GM12873 (cell line): Measurements from ENCODE around the gene CHRNB2.

Source experiments
- TF ChIP-seq, protein P1 (sequence below): IDR thresholded peaks from 2 replicates; pipeline ENCODE4 v1.5.1; 2012; ENCODE audit warnings: low read depth, mild to moderate bottlenecking, moderate library complexity, low read length, control low read depth; ENCODE audit not compliant: insufficient read depth; ENCODE audit errors: missing control alignments

CHRNB2 gene

DNA sequence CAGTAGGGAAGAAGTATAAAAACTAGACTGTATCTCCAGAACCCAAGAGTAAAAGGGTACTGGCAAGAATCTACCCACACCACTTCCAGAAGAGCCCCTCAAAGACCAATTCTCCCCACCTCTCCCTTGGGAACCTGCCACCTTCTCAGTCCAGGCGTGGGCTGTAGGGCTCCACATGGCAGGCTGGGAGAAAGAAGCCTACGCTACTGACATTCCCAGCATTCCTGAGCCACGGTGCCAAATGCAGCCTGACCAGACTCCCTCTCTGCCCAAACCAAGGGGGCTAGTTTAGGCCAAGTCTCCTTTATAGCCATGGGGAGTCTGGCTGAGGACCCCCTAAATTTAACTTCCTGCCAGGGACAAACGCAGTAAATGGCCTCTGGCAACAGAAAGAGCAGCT is 11.2 kb upstream of the CHRNB2 start:
- TF ChIP-seq, protein P1, sequence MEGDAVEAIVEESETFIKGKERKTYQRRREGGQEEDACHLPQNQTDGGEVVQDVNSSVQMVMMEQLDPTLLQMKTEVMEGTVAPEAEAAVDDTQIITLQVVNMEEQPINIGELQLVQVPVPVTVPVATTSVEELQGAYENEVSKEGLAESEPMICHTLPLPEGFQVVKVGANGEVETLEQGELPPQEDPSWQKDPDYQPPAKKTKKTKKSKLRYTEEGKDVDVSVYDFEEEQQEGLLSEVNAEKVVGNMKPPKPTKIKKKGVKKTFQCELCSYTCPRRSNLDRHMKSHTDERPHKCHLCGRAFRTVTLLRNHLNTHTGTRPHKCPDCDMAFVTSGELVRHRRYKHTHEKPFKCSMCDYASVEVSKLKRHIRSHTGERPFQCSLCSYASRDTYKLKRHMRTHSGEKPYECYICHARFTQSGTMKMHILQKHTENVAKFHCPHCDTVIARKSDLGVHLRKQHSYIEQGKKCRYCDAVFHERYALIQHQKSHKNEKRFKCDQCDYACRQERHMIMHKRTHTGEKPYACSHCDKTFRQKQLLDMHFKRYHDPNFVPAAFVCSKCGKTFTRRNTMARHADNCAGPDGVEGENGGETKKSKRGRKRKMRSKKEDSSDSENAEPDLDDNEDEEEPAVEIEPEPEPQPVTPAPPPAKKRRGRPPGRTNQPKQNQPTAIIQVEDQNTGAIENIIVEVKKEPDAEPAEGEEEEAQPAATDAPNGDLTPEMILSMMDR, result no peak

- TF ChIP-seq, protein P1, result no peak
Measured at GRCh38 chr1:154557248-154557938, 10.2 kb upstream of the CHRNB2 start.

- TF ChIP-seq, protein P1, result no peak
Measured at GRCh38 chr1:154557939-154558719, 9.4 kb upstream of the CHRNB2 start, which contains the start of gene UBE2Q1. Gene UBE2Q1 (minus strand): TSS chr1:154558662. CDS start chr1:154558553, 109 bp downstream.

GRCh38 chr1:154558720-154559465 is 8.7 kb upstream of the CHRNB2 start:
- TF ChIP-seq, protein P1, result no peak

DNA sequence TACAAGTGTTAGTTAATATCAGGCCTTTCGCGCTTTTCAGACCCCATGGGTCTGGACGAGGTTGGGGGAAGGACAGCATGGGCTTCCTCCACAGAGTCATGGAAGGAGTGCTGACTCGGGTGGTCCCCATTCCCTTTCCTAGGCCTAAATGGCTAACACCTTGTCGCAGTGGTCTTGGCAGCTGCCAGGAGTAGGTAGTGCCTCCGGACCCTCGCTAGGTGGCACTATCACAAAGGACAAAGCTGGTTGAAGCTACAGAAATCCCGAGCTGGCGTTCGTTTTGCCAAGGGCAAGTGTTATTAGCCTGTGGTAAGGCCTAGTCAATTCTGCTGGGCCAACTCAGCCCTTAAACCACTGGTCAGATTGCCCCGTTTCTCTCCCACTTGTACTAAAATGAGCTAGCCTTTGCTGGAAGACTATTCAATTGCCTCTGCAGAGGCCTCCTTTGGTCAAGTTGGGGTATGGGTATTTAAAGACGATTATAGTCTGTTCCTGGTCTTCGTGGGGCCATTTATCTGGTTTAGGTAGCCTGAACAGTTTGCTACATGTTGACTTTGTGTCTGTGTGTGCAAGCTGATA is 8.0 kb upstream of the CHRNB2 start:
- TF ChIP-seq, protein P1, result peak; percentile 98

DNA sequence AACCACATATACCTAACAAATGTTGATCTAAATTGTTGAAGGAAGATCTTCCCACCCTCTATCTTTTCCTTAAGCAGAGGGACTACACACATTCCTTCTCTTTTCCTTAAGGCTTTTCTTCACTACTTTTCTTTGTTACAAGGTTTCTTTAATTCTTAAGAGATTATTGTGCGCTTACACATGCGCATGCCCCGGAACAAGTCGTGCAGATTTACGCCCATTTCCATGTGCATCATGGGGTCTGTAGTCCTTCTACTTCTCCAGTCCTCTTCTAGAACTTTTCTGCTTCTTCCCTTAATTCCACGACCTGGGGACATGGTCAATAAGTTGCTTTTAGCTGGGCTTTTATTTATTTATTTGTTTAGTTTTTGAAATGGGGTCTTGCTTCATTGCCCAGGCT is 1.7 kb upstream of the CHRNB2 start:
- TF ChIP-seq, protein P1, result no peak
